Measurements from ENCODE around the gene ANKS6. TPM values are rescaled to one million over a fixed set of nuclear protein-coding genes. Genes with fewer than 3 reads are reported as not detected.

The ANKS6 gene
- 43.7 and 47.8 TPM in 2 replicates for total RNA-seq (2014; rRNA removed; shearing (Covaris generic))

GRCh38 chr9:98796364-98797101, at the start of gene ANKS6:
TSS of gene ANKS6 (minus strand) at chr9:98796555. CDS start at chr9:98796491, 64 bp downstream.
- peak; percentile 65 for DNase-seq (ENCODE audit: low spot score)

DNA sequence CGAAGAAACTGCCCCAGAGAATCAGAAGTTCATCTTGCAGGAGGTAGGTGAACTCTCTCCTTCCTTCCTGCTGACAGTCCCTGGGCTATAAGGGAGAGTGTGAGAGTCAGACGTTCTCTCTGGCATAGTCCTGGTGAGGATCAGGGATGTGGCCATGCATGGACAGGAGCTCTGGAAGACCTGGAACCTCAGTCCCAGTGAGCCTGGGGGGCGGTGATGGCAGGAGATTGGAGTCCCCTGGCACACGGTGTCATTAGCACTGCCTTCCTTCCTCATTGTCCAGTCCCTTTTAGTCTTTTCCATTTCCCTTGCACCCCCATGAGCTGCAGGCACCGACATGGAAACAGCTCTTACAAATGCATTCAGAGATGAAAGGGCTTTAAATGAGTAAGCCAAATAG, 49.7 kb upstream of the ANKS6 start:
- no peak for DNase-seq (ENCODE audit: low spot score)

DNA sequence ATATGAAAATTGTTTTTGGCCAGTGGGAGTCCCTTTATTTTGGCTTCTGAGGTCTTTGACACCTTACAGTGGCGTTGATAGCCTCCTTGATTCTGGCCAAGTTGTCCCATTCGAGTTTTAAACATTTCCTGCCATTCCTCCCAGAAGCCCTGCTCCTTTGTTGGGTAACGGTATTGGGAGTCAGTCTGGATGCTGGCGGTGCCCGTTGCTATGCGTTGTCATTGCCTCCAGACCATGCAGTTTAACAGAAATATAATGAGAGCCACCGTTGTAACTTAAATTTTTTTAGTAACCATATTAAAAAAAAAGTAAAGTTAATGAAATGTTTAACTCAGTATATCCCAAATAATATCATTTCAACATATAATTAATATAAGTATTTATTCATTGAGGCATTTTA, 46.2 kb upstream of the ANKS6 start:
- no peak for DNase-seq (ENCODE audit: low spot score)

DNA sequence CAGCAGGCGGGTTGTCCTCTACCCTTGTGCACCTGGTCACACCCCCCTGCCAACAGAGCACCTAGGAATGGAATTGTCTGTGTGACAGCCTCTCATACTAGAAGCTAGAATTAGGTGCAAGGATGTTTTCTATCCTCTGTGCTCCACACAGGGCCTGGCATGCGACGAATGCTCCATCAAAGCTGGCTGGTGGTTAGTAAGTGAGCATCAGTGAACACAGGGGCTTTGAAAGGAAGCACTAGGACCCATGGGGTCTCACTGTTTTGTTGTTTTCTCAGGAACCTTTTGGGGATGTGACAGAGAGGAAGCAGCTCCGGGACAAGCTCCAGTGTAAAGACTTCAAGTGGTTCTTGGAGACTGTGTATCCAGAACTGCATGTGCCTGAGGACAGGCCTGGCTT, 43.4 kb upstream of the ANKS6 start:
- DNase-seq (ENCODE audit: low spot score), result no peak

DNA sequence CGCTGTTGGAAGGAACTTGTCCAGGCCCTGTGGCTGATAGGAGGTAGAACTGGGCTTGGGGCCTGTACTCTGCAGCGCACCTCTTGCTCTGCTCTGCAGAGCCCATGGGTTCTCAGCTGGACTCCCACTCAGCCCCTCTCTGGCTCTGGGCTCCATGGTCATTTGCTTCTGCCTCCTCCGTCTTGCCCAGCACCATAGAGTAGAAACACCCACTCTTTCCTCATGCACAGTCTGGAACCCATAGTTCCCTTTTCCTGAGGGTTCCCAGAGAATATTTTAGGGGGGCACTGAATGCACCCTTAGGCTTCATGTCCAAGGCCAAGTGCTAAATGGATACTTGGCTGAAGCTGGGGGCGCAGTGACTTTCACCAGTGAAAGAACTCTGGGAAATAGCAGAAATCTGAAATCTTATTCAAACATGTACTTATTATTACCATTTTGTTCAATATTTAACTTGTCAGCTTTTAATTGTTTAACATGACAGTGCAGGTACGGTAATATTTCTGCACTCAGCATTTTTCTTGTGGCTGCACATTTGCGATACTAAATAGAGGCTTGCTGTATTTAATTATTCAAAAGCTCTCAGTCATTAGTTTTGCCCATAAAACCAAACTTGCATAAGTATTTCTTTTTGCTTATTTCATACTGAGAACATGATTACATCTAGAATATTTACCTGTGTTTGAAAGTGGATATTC, 42.7 kb upstream of the ANKS6 start:
- DNase-seq (ENCODE audit: low spot score), result no peak

GRCh38 chr9:98838155-98838867, 42.0 kb upstream of the ANKS6 start:
- DNase-seq (ENCODE audit: low spot score), result no peak

GRCh38 chr9:98837516-98837915, 41.2 kb upstream of the ANKS6 start:
- no peak for DNase-seq (ENCODE audit: low spot score)

- no peak for DNase-seq (ENCODE audit: low spot score)
These were observed 39.9 kb upstream of the ANKS6 start for GRCh38 chr9:98836206-98836605.

- DNase-seq (ENCODE audit: low spot score), result no peak
These were observed 38.0 kb upstream of the ANKS6 start for GRCh38 chr9:98834386-98834785.

DNA sequence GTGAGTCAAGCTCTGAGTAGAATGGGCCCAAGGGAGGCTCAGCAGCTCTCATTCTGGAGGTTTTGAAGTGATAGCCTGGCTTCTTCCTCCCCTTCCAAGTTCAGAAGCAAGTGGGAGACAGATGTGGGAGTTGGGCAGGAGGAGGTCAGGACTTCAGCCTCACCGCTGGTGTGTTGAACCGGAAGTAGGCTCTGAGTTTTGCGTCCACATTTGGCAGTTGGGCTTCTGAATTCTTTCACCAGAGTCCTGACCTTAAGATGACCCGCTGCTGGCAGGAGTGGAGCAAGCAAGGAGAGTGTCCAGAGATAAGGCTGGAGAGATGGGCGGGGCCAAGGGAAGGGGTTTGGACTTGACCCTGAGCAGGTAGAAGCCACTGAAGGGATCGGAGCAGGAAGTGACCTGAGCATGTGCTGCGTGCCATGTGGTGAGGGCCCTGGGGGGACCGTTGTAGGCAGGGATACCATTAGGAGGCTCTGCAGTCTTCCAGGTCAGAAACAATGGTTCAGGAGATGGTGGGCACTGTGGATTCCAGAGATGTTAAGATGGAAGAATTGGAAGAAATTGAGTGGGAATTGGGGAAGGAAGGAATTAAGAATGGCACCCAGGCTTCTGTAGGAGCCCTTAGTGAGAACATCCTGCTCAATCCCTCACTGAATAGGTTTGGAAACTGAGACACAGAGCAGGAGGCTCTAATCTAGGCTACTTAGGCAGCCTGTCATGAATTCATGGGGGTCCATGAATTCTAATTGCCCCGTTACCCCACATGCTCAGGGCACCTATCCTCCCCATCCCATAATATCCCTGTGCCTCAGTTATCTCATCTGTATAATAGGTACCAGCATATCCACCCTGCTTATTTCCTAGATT, 37.0 kb upstream of the ANKS6 start:
- DNase-seq (ENCODE audit: low spot score), result no peak

DNA sequence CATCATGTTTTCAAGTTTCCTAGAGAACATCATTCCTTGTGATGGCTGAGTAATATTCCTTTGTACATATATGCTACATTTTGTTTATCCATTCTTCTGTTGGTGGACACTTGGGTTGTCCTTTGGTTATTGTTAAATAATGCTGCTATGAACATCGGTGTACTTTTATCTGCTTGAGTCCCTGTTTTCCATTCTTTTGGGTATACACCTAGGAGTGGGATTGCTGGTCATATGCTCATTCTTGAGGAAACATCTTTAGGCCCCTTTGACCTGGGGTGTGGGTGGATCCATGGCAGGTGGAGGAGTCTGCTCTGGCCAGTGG, 36.4 kb upstream of the ANKS6 start:
- DNase-seq (ENCODE audit: low spot score), result no peak

GRCh38 chr9:98831696-98832095, 35.3 kb upstream of the ANKS6 start:
- DNase-seq (ENCODE audit: low spot score), result no peak

GRCh38 chr9:98830554-98830953, 34.2 kb upstream of the ANKS6 start:
- DNase-seq (ENCODE audit: low spot score), result no peak

GRCh38 chr9:98829766-98830165, 33.4 kb upstream of the ANKS6 start:
- no peak for DNase-seq (ENCODE audit: low spot score)

DNA sequence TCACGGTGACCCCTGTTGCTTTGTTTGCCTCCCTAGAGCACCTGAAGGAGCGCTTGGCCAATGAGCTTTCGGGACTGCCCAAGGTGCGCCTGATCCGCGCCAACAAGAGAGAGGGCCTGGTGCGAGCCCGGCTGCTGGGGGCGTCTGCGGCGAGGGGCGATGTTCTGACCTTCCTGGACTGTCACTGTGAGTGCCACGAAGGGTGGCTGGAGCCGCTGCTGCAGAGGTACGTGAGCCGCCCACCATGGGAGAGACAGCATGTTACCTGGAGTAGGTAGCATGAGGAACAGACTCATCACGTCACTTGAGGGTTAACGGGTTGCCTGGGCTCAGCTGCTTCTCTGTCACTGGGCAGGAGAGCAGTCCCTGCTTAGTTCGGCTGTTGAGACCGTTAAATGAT, 30.4 kb upstream of the ANKS6 start:
- no peak for DNase-seq (ENCODE audit: low spot score)

DNA sequence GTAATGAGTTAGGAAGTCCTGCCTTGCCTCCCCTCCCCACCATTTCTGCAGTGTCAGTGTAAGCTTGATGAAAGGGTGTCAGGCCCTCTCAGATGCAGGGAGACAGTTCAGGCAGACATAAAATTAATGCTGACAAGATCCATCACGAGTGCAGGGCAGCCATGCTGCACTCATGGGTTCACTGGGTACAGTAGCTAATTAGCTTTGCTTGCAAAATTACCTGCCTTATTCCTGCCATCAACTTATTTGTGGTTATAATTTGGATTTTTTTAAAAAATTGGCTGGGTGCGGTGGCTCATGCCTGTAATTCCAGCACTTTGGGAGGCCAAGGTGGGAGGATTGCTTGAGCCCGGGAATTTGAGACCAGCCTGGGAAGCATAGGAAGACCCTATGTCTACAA, 29.1 kb upstream of the ANKS6 start:
- no peak for DNase-seq (ENCODE audit: low spot score)

- DNase-seq (ENCODE audit: low spot score), result no peak
These were observed 27.4 kb upstream of the ANKS6 start for GRCh38 chr9:98823666-98824334.

DNA sequence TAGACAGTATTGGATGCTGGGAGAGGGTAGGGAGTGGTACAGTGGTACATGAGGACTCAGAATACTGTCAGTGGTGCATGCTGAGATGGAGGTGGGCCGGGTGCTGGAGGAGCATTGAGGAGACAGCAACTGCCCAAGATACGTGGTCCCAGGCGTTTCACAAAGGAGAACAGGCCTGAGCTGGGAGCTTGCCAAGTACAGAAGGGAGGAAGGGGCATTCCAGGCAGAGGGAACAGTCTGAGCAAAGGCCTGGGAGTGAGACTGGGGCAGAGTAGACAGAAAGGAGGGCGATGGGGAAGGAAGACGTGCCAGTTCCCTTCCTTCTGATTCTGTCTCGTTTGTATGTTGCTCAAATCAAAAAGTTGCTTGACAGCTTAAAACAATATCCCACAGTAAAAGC, 26.3 kb upstream of the ANKS6 start:
- DNase-seq (ENCODE audit: low spot score), result no peak

DNA sequence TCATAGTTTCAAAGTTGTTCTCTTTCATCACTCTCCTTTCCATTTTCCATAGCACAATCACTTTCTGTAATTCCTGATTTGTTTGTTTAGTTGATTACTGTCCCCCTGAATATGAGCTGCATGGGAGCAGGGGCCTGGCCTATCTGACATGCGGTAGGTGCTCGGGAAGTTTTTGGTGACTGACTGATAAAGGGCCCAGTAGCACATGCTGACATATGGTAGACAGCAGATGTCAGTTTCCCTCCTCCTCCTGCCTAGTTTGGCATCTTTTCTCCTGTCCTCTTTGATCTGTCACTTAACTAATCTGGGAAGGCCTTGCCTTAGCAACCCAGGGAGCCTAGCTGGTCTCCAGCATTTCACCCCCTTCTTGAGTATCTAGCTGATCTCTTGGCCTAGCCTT, 25.5 kb upstream of the ANKS6 start:
- DNase-seq (ENCODE audit: low spot score), result no peak

DNA sequence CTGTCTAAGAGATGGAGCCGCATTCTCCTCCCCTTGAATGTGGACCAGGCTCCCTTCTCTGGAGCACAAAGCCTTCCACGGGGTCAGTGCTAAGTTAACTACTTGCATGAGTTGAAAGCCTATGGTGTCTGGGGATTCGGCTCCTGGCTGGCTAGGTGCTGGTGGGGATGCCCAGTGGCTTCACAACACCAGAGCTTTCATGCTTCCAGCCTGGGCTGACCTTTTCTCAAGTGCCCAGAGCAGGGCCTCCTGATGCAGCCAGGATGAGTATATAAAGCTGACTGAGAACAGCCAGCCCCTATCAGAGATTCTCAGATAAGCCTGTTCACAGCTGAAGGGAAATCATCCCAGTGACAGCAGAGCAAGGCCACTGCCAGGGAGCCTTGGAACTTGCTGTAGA, 22.9 kb upstream of the ANKS6 start:
- DNase-seq (ENCODE audit: low spot score), result no peak

DNA sequence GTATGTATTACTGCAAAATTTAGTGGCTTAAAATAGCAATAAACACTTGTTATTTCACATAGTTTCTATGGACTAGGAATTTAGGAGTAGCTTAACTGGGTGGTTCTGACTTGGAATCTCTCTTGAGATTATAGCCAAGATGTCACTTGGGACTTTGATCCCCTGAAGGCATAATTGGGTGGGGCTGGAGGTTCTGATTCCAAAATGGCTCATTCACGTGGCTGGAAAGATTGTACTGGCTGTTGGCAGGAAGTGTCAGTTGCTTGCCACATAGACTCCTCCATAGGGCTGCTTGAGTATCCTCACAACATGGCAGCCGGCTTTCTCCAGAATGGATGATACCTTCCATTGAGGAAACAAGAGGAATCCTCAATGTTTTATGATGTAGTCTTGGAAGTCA, 22.4 kb upstream of the ANKS6 start:
- DNase-seq (ENCODE audit: low spot score), result no peak

Data from HT-29 (cell line).